Neuron (in vitro differentiated cells): ENCODE measurements around the gene RNF169.

ENCODE experiments used
- H2AFZ ChIP-seq: one replicate; pipeline ENCODE4 v1.6.1; 2013; ENCODE audit warnings: low read depth, mild to moderate bottlenecking, inconsistent platforms, low read length, moderate library complexity
- H3K27me3 ChIP-seq: one replicate; pipeline ENCODE4 v1.6.1; 2013; ENCODE audit warnings: low read length; ENCODE audit not compliant: insufficient read depth
- H3K36me3 ChIP-seq: one replicate; pipeline ENCODE4 v1.6.1; 2013; ENCODE audit warnings: low read length; ENCODE audit not compliant: insufficient read depth
- H3K4me1 ChIP-seq: one replicate; pipeline ENCODE4 v1.6.1; 2013; ENCODE audit warnings: low read length; ENCODE audit not compliant: insufficient read depth
- H3K4me3 ChIP-seq: 2 replicates; pipeline ENCODE4 v1.5.1; 2013; ENCODE audit warnings: mild to moderate bottlenecking, low read length, moderate library complexity
- H3K9me3 ChIP-seq: one replicate; pipeline ENCODE4 v1.6.1; 2013; ENCODE audit warnings: low read length

Gene RNF169, protein sequence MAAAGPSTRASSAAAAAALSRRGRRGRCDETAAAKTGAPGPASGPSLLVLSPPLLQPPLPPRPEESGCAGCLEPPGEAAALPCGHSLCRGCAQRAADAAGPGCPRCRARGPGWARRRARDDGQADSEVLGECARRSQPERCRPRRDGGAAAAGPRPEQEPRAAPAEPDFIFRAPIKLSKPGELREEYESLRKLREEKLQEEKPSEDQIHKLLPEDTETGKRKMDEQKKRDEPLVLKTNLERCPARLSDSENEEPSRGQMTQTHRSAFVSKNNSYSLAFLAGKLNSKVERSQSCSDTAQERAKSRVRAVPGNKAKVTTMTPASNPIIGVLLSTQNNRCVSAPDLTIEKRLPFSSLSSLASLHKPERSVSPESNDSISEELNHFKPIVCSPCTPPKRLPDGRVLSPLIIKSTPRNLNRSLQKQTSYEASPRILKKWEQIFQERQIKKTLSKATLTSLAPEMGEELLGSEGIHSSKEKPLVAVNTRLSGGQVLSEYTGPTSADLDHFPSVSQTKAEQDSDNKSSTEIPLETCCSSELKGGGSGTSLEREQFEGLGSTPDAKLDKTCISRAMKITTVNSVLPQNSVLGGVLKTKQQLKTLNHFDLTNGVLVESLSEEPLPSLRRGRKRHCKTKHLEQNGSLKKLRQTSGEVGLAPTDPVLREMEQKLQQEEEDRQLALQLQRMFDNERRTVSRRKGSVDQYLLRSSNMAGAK

DNA sequence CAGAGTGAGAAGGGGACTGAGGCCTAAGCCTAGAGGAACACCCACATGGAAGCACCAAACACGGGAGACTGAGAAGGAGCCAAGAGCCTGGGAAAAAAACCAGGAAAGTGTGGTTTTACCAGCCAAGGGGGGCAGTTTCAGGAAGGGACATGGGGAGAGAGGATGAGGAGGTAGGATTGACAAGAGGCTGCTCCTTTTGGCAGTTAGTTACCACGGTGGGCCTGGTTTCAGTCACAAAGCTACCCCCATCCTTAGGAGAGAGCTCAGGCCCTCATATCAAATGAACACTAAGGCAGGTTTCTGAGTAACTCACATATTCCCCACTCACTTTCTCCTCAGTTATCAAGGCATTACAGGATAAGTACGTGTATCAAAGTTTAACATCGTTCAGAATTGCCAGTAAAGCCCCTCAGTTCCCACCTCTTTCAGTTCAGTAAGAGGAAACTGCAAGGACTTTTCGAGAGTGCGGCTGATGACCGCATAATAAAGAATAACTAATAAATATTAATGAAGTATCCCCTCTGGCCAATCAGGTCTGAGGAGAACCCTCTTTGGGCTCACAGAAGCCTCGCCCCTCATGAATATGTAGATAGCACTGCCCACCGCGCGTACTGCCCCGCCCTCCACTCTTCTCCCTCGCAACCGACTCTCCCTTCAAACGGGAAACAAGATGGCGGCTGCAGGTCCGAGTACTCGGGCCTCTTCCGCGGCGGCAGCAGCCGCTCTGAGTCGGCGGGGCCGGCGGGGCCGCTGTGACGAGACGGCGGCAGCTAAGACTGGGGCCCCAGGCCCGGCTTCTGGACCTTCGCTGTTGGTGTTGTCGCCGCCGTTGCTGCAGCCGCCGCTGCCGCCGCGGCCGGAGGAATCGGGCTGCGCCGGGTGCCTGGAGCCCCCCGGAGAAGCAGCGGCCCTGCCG is at the start of gene RNF169:
TSS of gene RNF169 (plus strand) at position 639 of the 916 bp plus-strand sequence. CDS start at position 671, 32 bp downstream.
- no peaks in the 10 kb centered on the region for H3K36me3 ChIP-seq
- no peaks in the 10 kb centered on the region for H3K27me3 ChIP-seq
- peak within 1 kb of the TSS; percentile 86 for H2AFZ ChIP-seq
- peaks cover 15% of the 10 kb centered on the region for H3K4me1 ChIP-seq
- no peaks in the 10 kb centered on the region for H3K9me3 ChIP-seq
- peak within 1 kb of the TSS; percentile 86 for H3K4me3 ChIP-seq

DNA sequence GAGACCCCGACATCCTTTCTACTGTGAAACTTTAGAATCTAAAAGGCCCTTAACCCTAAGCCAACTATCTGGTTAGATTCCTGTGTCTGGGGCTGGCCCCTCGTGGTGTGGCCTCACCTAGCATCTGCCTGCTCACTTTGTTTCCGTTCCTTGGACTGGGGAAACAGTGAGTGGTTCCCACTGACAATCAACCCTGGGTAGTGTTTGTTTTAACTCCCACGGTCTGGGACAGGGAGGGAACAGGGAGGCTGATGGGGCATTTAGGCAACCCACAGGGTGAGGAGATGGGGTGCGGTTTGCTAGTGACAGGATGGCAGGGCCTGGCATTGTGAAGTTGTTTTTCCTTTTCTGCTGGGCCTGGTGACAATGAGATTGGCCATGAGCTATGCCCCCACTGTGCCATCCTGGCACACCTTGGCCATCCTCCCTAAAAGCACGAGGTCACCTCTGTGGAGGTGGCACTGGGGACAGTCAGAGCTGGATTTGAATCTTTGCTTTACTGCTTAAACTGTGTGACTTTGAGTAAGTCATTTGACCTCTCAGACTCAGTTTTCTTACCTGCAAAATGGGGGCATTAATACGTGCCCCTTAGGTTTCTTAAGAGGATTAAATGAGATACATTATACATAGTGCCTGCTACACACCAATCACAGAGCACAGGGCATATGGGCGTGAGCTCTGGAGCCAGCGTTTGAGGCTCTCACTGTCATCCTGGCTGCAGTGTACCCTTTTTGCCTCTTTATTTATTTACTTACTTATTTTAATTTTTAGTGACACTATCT is 48.8 kb upstream of the RNF169 start:
- Histone ChIP-seq H3K9me3 (no peaks in the 10 kb centered on the region), H3K36me3 (no peaks in the 10 kb centered on the region), H2AFZ (no peak overlapping the region), H3K4me3 (no peak overlapping the region), H3K4me1 (no peaks in the 10 kb centered on the region), H3K27me3 (no peaks in the 10 kb centered on the region)

DNA sequence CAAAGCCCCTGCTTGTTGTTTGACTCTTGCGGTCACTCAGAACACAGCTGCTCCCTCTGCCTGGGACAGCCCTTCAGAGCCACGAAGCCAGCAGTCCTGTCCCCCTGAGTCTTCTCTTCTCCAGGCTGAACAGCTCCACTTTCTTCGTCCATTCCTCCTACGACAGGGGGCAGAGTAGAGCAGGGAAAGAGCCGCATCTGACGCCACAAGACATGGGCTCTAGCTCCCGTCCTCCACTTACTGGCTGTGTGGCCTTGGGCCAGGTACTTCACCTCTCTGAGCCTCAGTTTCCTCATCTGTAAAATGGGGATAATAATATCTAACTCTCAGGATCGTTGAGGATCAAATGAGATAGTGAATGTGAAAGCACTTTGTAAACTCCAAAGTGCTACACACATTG is 47.3 kb upstream of the RNF169 start:
- H3K4me3 ChIP-seq = no peak overlapping the region
- no peaks in the 10 kb centered on the region for H3K36me3 ChIP-seq
- H3K9me3 ChIP-seq = no peaks in the 10 kb centered on the region
- H3K27me3 ChIP-seq = no peaks in the 10 kb centered on the region
- H3K4me1 ChIP-seq = no peaks in the 10 kb centered on the region
- no peak overlapping the region for H2AFZ ChIP-seq

DNA sequence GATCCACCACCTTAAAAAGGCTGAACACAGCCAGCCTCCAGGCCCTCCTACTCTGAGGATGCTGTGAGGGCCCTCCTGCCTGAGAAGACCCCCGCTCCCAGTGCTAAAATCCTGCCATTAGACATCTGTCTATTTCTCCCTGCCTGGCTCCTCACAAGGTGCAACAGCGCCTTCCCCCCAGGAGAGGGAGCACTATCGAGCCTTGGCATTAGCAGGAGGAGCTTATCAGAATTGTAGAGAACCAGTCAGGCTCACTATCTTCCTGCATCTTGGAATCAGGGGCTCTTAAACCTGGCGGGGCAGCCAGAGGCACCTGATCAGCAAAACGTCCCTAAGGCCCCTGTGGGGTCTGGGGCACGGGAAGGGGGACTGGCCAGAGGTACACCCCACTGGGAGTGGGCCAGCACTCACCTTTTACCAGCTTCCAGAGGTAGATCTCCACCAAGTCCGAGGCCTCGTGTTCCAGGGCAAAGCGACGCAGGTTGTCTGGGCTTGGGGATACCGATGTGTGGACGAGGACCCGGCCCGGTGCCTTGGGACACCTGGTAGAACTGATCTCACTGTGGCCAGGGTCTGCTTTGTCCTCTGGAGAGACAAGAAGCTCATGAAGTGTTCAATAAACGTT is 46.2 kb upstream of the RNF169 start:
- Histone ChIP-seq H2AFZ (no peak overlapping the region), H3K27me3 (no peaks in the 10 kb centered on the region), H3K4me1 (no peaks in the 10 kb centered on the region), H3K4me3 (no peak overlapping the region), H3K9me3 (no peaks in the 10 kb centered on the region), H3K36me3 (no peaks in the 10 kb centered on the region)

DNA sequence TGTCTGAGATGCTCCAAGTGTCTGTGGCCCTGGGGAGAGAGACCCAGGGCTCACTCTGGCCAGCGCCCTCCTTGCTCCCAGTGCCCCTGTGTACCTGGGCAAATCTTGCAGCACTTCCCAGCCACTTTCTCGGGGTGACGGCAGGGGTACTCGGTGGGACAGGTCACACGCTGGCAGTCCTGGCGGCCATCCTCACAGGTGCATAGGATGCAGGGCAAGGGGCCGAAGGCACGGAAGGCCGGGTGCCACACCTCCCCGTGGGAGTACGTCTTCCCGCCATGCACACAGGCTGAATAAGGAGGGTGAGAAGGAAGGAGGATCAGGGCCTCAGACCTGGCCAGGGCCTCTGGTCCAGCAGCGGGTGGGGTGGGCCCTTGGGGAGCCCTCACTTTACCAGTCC is 45.4 kb upstream of the RNF169 start:
- no peaks in the 10 kb centered on the region for H3K4me1 ChIP-seq
- H3K4me3 ChIP-seq = no peak overlapping the region
- no peak overlapping the region for H2AFZ ChIP-seq
- no peaks in the 10 kb centered on the region for H3K27me3 ChIP-seq
- no peaks in the 10 kb centered on the region for H3K9me3 ChIP-seq
- H3K36me3 ChIP-seq = no peaks in the 10 kb centered on the region

DNA sequence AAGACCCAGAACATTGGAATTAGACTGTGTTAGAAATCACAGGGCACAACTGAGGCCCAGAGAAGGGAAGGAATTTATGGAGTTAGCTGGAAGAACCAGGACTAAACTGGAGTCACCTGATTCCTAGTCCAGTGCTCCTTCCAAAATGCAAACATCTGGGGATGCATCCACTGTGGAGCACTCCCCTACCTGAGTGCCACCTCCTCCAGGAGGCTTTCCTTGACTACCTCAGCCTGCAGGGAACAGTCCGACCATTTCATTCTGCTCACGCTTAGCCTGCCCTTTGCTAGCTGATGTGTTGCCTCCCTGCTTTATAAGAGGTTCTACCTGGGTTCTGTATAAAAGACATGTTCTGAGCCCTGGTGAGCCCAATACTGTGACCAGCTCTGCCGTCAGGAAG is 41.5 kb upstream of the RNF169 start:
- Histone ChIP-seq H3K9me3 (no peaks in the 10 kb centered on the region), H3K36me3 (no peaks in the 10 kb centered on the region), H3K27me3 (no peaks in the 10 kb centered on the region), H3K4me1 (peaks cover 5% of the 10 kb centered on the region), H3K4me3 (no peak overlapping the region), H2AFZ (no peak overlapping the region)

DNA sequence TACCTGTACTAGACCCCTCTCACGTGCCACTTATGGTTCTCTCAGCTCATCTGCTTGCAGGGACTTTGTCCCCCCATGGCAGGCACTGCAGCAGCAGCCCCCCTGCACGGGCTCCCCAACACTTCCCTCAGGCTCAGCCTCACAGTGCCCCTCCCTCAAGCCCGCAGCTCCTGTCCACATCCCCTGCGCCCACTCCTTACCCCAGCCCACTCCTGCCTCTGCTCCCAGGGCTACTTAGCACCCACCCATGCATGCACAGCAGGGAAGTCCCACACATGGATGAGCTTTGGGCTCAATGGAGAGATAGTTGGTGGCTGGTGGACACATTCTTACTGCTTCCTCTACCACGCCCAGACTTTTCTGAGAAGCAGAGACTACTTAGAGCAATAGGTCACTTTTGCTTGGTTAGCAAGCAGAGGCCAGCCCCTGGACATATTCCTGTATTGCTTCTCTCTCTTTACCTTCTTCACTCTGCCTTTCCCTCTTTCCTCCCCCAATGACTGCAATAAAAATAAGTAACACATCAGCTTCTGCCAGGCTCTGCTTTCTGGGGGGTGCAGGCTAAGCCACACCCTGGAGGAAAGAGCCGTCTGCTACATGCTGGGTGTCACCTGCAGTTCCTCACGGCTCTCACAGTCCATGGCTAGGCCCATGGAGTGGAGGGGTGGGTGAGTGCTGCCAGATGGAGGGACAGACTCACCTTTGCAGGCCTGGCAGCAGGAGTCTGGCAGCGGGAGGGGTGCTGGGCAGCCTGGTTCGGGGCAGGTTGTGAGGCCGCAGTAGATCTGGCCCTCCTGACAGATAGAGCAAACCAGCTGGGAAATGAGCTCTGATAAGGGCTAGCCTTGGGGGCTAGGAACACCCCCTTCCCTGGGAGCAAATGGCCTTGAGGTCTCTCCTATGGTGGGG is 40.8 kb upstream of the RNF169 start:
- H3K4me3 ChIP-seq = no peak overlapping the region
- no peaks in the 10 kb centered on the region for H3K27me3 ChIP-seq
- H3K36me3 ChIP-seq = no peaks in the 10 kb centered on the region
- H3K9me3 ChIP-seq = no peaks in the 10 kb centered on the region
- H3K4me1 ChIP-seq = peaks cover 5% of the 10 kb centered on the region
- no peak overlapping the region for H2AFZ ChIP-seq

DNA sequence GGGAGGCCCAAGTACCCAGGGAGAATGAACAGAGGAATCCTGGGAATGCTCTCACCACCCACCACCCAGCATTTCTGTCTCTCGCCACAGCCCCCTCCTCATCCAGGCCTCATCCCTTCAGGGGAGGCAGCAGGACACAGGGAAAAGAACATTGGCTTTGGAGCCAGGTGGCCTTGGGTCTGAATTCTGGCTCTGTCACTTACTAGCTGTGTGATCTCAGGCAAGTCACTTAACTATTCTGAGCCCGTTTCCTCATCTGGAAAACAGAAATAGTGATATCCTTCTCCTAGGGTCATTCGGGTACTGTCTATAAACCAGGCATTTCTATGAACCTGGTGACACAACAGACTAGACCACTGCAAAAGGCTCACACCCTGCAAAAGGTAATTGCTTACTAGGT is 39.5 kb upstream of the RNF169 start:
- H3K4me1 ChIP-seq = peaks cover 5% of the 10 kb centered on the region
- H2AFZ ChIP-seq = no peak overlapping the region
- H3K36me3 ChIP-seq = no peaks in the 10 kb centered on the region
- no peak overlapping the region for H3K4me3 ChIP-seq
- no peaks in the 10 kb centered on the region for H3K27me3 ChIP-seq
- H3K9me3 ChIP-seq = no peaks in the 10 kb centered on the region

DNA sequence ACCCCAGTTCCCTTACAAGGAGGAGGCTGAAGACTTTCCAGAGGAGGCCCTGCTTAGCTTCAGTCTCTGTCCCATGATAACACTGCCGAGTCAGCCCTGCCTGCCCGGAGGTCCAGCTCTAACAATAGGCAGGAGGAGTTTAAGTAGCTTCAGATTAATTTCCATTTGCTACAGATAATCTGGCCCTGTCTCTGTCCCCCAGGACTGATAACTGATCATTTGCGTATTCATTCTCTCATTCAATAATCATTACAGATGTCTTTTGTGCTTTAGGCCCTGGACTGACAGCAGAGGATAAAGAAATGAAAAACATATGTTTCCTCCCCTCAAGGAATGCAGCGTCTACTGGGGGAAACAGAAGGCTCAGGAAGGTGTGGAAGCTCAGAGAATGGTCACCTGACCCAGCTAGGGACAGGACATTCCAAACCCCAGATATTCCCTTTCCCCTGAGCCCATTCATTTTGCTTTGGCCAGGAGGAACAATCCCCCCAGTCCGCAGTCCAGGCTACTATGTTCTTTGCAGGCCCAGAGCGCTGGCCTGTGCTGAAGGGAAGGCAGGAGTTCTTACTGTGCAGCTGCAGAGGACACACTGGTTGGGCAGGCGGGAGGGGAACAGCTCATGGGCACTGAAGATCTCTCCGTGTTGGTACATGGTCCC is 38.2 kb upstream of the RNF169 start:
- Histone ChIP-seq H2AFZ (peak overlapping the region; percentile 51), H3K27me3 (no peaks in the 10 kb centered on the region)

DNA sequence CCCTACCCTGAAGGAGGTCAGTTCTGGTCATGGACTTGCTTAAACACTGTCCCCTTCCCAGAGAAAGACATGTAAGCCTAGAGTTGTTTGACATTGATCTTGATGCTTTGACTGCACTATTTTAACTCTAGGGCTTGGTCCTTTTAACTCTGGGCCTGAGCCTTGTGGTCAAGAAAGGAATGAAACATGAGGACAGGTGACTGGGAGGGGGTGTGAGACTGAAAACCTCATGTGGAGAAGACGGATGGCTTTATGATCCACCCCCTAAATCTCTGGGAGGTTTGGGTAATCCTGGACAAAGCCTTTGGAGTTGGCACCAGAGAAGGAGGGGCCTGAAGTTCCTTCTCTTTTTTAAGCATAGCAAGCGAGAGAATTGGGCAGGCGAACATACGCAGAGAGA is 35.0 kb upstream of the RNF169 start:
- Histone ChIP-seq H3K27me3 (no peaks in the 10 kb centered on the region), H3K9me3 (no peaks in the 10 kb centered on the region), H3K36me3 (no peaks in the 10 kb centered on the region), H2AFZ (no peak overlapping the region), H3K4me3 (no peak overlapping the region), H3K4me1 (peaks cover 5% of the 10 kb centered on the region)

More for the DNA sequence above, 38.2 kb upstream of the RNF169 start:
- Histone ChIP-seq H3K9me3 (no peaks in the 10 kb centered on the region), H3K36me3 (no peaks in the 10 kb centered on the region), H3K4me1 (peaks cover 5% of the 10 kb centered on the region), H3K4me3 (no peak overlapping the region)

DNA sequence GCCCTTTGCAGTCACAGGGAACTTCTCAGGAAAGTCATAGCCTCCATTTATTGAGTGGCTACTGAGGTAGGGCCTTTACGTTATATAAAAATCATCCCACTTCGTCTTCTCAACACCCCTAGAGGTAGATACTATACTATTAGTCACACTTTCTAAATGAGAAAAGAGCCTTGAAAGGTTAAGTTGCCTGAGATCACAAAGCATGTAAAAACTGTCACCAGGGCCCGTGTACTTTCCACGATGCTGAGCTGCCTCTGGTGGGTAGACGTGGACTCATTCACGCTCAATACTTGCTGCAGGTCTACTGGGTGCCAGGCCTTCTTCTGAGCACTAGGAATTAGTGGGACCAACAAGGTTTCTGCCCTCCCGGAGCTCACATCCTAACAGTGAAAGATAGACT is 33.7 kb upstream of the RNF169 start:
- Histone ChIP-seq H3K4me1 (peaks cover 5% of the 10 kb centered on the region), H3K36me3 (no peaks in the 10 kb centered on the region), H3K27me3 (no peaks in the 10 kb centered on the region), H2AFZ (no peak overlapping the region), H3K4me3 (no peak overlapping the region), H3K9me3 (no peaks in the 10 kb centered on the region)
